HG03571 (cell line): Measurements from ENCODE around the gene MOAP1.
A peak's percentile ranks its signal among the peaks of the same experiment; 100 is the strongest.
"Not testable (repeated sequence)": the region's sequence is repeated elsewhere in the genome, so short reads cannot be mapped to it uniquely, and the experiment has no call there.

Experiments
- ATAC-seq: cut with Tn5 transposase; IDR thresholded peaks from one replicate; pipeline ENCODE4 v1.9.1; 2021; ENCODE audit not compliant: unreplicated experiment

Gene MOAP1

DNA sequence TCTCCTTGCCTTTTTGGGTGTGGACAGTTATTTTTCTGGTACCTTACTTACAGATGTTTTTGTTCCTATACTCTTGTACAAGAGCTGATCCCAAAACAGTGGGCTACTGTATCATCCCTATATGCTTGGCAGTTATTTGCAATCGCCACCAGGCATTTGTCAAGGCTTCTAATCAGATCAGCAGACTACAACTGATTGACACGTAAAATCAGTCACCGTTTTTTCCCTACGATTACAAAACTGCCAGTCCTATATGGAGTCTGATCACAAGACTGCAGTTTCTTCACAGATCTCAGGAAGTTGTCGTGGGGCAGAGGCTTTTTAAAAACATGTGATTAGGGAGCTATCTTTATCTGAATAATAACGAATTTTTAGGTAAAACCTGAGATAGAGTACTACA, 1.8 kb upstream of the MOAP1 start:
- ATAC-seq: no peak

DNA sequence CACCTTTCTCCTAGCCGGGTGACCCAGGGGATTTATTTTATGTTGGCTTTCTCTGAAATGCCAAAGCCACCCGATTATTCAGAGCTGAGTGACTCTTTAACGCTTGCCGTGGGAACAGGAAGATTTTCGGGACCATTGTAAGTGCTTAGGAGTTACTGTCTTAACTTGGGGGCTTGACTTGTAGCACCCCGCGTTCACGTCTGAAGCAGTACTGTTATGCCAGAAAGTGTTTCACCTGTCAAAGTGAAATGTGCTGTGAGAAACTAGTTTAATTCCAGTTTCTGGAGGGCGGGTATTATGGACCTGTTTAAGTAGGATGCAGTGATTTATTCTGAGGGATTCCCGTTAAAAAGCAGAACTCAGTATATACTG, 638 bp upstream of the MOAP1 start:
- ATAC-seq: no peak

DNA sequence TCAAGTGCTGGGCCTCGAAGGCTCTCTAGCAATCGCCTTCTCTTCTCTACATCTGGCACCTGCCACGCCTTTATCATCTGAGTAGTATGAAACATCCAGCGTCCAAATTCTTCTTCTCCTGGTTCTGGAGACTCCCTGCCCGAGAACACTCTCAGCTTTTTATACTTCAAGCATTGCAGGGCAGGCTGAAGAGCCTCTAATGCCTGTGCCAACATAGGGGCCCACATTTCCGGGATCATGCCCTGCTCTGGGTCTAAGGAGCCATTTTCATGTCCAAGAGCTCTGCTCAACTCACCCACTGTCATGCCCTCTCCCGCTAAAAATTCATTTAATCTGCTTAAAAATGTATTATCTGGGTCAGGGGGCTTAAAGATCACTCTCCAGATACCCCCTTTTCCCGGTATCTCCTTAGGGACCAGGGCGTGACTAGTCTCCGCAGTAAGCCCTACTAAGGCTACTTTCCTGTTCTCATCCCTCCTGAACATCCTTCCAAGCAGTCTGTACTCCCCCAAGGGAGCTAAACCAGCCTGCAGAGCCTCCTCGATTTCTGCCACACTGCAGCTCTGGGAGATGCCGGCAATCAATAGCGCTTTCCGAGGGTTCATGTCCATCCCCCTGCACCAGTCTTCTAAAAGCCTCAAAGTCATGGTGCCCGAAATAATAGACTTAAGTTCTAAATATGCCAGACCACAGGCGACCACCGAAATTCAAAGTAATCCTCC, 940 bp downstream of the MOAP1 start:
- ATAC-seq: no peak

DNA sequence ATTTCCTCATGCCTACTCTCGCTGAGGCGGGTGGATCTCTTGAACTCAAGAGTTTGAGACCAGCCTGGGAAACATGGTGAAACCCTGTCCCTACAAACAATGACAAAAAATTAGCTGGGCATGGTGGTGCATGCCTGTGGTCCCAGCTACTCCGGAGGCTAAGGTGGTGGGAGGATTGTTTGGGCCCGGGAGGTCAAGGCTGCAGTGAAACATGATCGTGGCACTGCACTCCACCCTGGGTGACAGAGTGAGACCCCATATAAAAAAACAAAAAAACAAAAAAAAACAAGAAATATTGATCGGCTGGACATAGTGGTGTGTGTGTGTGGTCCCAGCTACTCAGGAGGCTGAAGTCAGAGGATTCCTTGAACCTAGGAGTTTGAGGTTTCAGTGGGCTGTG, 9.2 kb downstream of the MOAP1 start:
- ATAC-seq: no peak

DNA sequence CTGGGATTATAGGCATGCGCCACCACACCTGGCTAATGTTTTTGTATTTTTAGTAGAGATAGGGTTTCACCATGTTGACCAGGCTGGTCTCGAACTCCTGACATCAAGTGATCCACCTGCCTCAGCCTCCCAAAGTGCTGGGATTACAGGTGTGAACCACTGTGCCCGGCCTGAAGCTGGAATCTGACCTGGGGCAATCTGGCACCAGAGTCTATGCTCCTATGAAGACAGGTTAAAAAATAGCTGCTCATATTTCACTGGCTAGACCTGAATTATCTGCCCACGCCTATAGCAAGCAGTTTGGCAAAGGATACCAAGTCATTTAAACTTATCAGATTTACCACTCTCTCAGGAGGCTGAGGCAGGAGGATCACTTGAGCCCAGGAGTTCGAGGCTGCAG, 10.0 kb downstream of the MOAP1 start:
- not testable (repeated sequence) for ATAC-seq

DNA sequence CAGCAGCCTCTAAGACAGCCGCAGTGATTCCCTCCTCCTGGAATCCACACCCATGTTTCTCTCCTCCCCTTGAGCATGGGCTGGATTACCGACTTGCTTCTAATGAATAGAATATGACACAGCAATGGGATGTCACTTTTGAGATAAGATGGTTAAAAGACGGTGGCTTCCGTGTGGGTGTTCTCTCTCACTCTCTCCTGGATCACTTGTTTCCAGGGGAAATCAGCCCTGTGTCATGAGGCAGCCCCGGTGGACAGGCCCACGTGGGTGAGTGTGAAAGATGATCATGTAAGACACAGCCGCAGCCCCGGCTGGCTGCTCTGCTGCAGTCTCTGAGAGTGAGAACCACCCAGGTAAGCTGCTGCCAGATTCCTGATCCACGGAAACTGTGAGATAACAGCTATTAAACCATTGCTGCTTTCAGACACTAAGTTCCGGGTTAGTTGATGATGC, 10.7 kb downstream of the MOAP1 start:
- no peak for ATAC-seq

DNA sequence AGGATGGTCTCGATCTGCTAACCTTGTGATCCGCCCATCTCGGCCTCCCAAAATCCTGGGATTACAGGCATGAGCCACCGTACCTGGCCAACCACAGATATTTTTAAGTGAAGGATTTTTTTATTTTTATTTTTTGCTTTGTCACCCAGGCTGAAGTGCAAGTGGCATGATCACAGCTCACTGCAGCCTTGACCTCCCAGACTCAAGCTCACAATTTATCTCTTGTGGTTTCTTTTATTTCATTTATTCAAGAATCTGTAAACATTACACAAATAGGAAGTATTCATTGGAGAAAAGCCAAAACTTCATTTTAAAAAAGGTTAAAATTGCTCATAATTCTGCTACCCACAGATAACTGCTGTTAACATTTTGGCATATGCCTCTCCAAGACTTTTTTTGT, 13.3 kb downstream of the MOAP1 start:
- ATAC-seq: no peak

DNA sequence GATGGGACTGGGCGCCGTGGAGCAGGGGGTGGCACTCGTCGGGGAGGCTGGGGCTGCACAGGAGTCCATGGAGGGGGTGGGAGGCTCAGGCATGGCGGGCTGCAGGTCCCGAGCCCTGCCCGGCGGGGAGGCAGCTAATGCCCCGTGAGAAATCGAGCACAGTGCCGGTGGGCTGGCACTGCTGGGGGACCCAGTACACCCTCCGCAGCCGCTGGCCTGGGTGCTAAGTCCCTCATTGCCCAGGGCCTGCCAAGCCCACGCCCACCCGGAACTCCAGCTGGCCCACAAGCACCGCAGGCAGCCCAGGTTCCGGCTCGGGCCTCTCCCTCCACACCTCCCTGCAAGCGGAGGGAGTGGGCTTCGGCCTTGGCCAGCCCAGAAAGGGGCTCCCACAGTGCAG, 14.6 kb downstream of the MOAP1 start:
- not testable (repeated sequence) for ATAC-seq

DNA sequence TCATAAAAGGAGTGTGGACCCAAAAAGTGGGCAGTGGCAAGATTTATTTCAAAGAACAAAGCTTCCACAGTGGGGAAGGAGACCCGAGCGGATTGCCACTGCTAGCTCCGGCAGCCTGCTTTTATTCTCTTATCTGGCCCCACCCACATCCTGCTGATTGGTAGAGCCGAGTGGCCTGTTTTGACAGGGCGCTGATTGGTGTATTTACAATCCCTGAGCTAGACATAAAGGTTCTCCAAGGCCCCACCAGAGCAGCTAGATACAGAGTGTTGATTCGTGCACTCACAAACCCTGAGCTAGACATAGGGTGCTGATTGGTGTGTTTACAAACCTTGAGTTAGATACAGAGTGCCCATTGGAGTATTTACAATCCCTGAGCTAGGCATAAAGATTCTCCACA, 15.1 kb downstream of the MOAP1 start:
- not testable (repeated sequence) for ATAC-seq

DNA sequence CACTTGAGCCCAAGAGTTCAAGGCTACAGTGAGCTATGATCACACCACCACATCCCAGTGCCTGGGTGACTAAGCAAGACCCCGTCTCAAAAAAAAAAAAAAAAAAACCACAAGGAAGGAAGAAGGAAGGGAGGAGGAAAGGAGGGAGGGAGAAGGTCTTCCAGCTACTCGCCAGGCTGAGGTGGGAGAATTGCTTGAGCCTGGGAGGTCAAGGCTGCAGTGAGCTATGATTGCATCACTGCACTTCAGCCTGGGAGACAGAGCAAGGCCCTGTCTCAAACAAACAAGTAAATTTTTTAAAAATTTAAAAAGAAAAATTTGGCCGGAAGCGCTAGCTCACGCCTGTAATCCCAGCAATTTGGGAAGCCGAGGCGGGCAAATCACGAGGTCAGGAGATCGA, 16.1 kb downstream of the MOAP1 start:
- ATAC-seq: not testable (repeated sequence)

DNA sequence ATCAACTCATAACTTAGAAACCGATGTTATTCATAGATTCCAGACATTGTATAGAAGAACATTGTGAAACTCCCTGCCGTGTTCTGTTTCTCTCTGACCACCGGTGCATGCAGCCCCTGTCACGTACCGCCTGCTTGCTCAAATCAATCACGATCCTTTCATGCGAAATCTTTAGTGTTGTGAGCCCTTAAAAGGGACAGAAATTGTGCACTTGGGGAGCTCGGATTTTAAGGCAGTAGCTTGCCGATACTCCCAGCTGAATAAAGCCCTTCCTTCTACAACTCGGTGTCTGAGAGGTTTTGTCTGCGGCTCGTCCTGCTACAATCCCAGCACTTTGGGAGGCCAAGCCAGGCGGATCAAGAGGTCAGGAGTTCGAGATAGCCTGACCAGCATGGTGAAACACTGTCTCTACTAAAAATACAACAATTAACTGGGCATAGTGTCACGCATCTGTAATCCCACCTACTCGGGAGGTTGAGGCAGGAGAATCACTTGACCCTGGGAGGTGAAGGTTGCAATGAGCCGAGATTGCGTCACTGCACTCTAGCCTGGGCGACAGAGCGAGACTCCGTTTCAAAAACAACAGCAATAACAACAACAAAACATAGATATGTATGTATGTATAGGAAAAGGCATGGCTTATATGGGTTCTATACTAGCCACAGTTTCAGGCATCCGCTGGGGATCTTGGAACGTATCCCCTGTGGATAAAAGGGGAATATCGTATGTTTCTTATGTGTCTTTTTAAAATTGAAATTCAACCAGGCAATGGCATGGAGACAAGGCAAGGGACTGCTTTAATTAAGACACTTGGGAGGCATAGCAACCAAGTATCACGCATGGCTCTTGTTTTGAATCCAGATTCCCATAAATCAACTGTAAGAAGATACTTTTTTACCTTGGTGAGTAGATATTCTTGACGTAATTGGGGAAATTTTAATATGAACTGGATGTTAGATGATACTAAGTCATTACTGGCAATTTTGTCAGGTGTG, 19.1 kb downstream of the MOAP1 start:
- peak; percentile 30 for ATAC-seq

DNA sequence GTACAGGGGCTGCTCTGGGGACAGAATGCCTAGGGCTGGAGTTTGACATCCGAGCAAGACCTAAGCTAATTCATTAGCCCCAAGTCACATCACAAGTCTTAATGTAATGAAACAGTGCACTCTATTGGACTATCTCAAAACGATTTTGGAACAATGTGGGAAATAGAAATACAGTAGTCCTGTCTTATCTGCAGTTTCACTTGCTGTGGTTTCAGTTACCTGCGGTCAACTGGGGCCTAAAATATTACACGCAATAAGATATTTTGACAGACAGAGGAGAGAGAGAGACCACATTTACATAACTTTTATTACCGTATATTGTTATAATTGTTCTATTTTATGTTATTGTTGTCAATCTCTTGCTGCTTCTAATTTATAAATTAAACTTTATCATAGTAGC, 21.1 kb downstream of the MOAP1 start:
- peak; percentile 43 for ATAC-seq

DNA sequence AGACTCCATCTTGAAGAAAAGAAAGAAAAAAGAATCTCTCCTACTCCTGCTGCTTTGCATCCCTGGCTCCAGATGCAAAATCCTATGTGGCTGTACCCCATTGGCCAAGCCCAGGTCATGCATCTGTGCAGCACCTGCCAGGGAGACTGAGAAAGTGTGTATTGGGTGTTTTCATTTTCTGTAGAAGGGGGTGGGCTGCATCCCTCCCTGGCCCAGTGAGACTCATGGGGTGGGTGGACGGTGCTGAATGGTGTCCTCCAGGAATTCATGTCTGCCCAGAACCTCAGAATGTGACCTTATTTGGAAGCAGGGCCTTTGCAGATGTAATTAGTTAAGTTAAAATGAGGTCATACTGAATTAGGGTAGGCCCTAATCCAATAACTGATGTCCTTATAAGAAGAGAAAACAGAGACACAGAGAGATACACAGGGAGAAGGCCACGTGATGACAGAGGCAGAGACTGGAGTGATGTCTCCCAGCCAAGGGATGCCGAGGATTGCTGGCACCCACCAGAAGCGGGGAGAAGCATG, 23.2 kb downstream of the MOAP1 start:
- no peak for ATAC-seq

DNA sequence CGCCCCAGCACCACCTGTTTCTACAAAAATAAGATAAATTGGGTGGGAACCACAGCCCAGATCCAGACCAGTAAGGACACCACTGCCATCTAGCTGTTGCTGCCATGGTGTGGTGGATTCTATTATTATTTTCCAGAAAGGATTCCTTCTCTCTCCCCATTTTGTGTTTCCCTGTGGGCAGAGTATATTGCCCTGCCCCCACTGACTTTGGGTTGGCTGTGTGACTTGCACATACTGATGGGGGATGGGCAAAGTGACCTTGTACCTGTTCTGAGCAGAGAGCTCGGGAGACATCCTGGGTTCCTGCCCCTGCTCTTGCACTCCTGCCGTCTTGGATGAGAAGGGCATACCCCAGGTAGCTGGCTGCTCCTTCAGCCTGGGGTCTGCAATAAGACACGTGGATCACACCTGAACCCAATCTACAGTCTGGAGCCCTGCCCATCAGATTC, 24.3 kb downstream of the MOAP1 start:
- no peak for ATAC-seq

DNA sequence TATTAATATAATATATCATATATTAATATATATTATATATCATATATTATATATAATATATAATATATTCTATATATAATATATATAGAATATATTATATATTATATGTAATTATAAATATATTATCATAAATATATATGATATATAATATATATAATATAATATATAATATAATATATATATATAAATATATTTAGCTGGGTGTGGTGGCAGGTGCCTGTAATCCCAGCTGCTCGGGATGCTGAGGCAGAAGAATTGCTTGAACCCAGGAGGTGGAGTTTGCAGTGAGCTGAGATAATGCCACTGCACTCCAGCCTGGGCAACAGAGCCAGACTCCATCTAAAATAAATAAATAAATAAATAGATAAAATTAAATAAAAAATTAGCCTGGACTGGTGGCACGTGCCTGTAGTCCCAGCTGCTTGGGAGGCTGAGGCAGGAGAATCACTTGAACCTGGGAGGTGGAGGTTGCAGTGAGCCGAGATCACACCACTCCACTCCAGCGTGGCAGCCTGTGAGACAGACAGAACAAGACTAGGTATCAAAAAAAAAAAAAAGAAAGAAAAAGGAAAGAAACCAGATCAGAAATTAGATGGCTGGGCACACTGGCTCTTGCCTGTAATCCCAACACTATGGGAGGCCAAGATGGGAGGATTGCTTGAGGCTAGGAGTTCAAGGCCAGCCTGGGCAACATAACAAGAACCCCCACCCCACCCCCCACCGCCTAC, 24.9 kb downstream of the MOAP1 start:
- not testable (repeated sequence) for ATAC-seq

DNA sequence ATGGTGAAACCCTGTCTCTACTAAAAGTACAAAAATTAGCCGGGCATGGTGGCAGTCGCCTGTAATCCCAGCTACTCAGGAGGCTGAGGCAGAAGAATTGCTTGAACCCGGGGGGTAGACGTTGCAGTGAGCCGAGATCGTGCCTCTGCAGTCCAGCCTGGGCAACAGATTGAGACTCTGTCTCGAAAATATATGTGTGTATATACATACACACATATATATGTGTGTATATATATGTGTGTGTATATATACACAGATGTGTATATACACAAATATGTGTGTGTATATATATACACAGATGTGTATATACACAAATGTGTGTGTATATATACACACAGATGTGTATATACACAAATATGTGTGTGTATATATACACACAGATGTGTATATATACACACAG, 26.3 kb downstream of the MOAP1 start:
- ATAC-seq: not testable (repeated sequence)

DNA sequence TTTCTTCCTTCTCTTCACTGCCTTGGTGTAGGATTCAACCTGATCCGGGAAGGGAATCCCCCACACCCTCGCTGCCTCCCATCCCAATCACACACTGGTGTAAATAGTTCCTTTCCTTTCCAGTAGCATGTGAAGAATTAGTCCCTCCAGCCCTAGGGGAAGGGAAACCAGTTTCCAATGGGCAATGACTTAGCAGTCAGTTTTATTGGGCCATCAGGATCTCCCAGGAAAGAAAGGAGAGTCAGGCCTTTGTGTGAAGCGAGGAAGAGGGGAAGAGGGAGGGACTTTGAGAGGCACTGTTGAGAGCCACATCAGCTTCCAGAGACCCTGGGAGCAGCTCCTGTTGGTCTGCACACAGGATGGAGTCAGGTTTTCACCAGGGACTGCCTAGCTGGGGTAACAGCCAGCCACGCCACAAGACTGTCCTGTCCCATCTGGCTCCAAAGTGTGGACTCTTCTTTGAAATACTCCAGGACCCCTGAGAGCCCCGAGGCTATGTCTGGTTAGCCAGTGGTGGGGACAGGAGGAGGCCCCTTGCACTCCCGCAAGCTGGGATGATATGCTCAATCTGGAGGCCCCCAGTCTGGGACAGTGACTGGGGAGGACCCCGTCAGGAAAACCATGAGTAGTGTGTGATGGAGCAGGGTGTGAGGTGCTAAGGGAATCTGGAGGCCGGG, 27.9 kb downstream of the MOAP1 start:
- no peak for ATAC-seq

DNA sequence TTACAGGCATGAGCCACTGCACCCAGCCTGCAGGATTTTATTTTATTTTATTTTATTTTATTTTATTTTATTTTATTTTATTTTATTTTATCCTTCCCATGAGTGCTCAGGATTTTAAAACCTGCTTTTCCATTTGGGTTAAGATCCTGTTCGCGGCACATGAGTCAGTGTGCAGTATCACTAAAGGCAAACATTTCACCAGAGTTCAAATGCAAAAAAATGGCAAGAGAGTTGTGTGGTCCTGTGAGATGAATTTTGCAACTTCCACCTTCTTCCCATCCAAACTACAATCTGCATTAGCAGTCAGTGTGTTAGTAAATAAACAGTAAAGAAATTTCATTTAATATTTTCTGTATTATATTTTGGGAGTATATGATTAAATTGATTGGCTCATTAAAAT, 29.0 kb downstream of the MOAP1 start:
- no peak for ATAC-seq

DNA sequence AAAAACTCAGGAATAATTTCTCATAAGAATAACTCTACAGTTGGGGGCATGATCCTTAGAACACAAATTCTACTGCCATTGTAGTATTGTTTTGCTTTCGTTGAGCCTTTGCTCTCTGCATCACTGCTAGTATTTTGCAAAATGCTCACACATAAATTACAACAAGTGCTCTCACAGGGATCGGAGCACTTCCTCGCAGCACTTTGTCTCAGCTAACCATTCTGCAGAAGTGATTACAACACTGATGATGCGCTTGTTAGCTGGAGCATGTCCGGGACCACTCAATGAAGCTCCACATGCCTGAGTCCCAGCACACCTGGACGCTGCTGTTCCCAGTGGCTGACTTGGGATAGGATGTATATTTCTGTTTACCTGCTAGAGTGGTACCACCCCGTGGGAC, 31.6 kb downstream of the MOAP1 start:
- ATAC-seq: no peak
